Measurements from ENCODE around the gene NRG3. TPM values are rescaled to one million over a fixed set of nuclear protein-coding genes. Genes with fewer than 3 reads are reported as not detected.

Gene NRG3
- total and polyA plus RNA-seq, 2 donors (not counting 1 experiment from before 2014, with no cell fraction given), result 0.06 TPM; not detected in 1

DNA sequence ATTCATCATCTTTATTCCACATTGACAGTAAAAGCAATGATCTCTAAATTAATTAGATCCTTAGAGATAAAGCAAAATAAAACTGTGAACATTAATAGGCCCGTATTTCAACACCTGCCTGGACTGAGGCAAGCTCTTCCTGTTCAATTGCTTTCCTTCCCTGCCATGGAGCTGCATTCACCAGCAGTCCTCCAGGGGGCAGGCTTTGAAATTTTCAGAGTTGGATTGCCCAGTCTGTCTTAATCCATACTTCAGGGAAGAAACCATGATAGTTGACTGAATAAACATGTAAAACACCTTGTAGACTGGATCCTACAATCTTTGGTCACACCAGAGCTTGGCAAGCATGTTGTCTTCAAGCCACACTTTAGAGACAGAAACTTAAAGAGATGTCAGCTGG is 936.6 kb downstream of the NRG3 start:
- no peaks in the 10 kb centered on the region for H3K36me3 ChIP-seq (replicated peaks in 1 of 2; ENCODE audit: control extremely low read depth in 1 of 2, control insufficient read depth in 1 of 2, extremely low read depth in 1 of 2, insufficient read depth in 2 of 2, low read length in 1 of 2)
- no peak overlapping the region for H3K9ac ChIP-seq (ENCODE audit: low read length)
- H3K4me3 Mint-ChIP-seq, result no peak overlapping the region
- H3K9me3 Mint-ChIP-seq (ENCODE audit: insufficient read depth), result no peaks in the 10 kb centered on the region
- H3K27ac ChIP-seq (ENCODE audit: low read length in 2 of 2), result no peak overlapping the region
- no peaks in the 10 kb centered on the region for H4K20me1 ChIP-seq (ENCODE audit: control insufficient read depth, insufficient read depth, low read length, poor library complexity, severe bottlenecking)
- H3K27me3 Mint-ChIP-seq, result no peaks in the 10 kb centered on the region
- no peak for DNase-seq
- 80% methylated on average over 1 of the region's 1 CpG for WGBS (ENCODE audit: insufficient coverage)
- H2AFZ ChIP-seq (ENCODE audit: insufficient read depth, low read depth, low read length, poor library complexity, severe bottlenecking), result no peak overlapping the region
- no peaks in the 10 kb centered on the region for H3K27me3 ChIP-seq (replicated peaks in 1 of 4; ENCODE audit: control extremely low read depth in 1 of 4, control insufficient read depth in 3 of 4, insufficient read depth in 4 of 4, low read length in 3 of 4)
- H3K4me2 ChIP-seq (replicated peaks; ENCODE audit: low read depth, low read length, poor library complexity, severe bottlenecking), result no peak overlapping the region
- TF ChIP-seq, protein P1, sequence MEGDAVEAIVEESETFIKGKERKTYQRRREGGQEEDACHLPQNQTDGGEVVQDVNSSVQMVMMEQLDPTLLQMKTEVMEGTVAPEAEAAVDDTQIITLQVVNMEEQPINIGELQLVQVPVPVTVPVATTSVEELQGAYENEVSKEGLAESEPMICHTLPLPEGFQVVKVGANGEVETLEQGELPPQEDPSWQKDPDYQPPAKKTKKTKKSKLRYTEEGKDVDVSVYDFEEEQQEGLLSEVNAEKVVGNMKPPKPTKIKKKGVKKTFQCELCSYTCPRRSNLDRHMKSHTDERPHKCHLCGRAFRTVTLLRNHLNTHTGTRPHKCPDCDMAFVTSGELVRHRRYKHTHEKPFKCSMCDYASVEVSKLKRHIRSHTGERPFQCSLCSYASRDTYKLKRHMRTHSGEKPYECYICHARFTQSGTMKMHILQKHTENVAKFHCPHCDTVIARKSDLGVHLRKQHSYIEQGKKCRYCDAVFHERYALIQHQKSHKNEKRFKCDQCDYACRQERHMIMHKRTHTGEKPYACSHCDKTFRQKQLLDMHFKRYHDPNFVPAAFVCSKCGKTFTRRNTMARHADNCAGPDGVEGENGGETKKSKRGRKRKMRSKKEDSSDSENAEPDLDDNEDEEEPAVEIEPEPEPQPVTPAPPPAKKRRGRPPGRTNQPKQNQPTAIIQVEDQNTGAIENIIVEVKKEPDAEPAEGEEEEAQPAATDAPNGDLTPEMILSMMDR (IDR thresholded peaks at IDR 0.05), result no peak
- no peak for TF ChIP-seq EZH2 (IDR thresholded peaks at IDR 0.05; ENCODE audit: borderline replicate concordance, insufficient read depth, low read depth, low read length, poor library complexity, severe bottlenecking)
- no peaks in the 10 kb centered on the region for H3K79me2 ChIP-seq (ENCODE audit: control insufficient read depth, insufficient read depth, low read length)
- H3K4me1 Mint-ChIP-seq, result no peaks in the 10 kb centered on the region
- H3K4me1 ChIP-seq (ENCODE audit: control insufficient read depth in 2 of 2, insufficient read depth in 2 of 2, low read length in 2 of 2), result no peaks in the 10 kb centered on the region
- ATAC-seq (ENCODE audit: low read depth), result no peak
- H3K9me3 ChIP-seq (ENCODE audit: control extremely low read depth in 1 of 3, control insufficient read depth in 2 of 3, insufficient read depth in 1 of 3, low read length in 2 of 3), result peaks cover 0 to 10% (median 0%) of the 10 kb centered on the region in 3 donors
- H3K27ac Mint-ChIP-seq, result no peak overlapping the region
- POLR2A ChIA-PET, result no interaction called here
- H3K4me3 ChIP-seq (ENCODE audit: control extremely low read depth in 1 of 5, extremely low read depth in 1 of 5, insufficient read depth in 1 of 5, low read depth in 2 of 5, low read length in 4 of 5), result no peak overlapping the region
- intact Hi-C loops (cut with micrococcal nuclease), result no loop called here
- CTCF ChIA-PET, result no interaction called here

- Mint-ChIP-seq H3K4me3 (no peak overlapping the region), H3K27me3 (no peaks in the 10 kb centered on the region), H3K27ac (no peak overlapping the region), H3K9me3 (ENCODE audit: insufficient read depth) (no peaks in the 10 kb centered on the region), H3K4me1 (no peaks in the 10 kb centered on the region)
- Histone ChIP-seq H3K27me3 (replicated peaks in 1 of 4; ENCODE audit: control extremely low read depth in 1 of 4, control insufficient read depth in 3 of 4, insufficient read depth in 4 of 4, low read length in 3 of 4) (no peaks in the 10 kb centered on the region), H3K4me3 (ENCODE audit: control extremely low read depth in 1 of 5, extremely low read depth in 1 of 5, insufficient read depth in 1 of 5, low read depth in 2 of 5, low read length in 4 of 5) (no peak overlapping the region), H3K9ac (ENCODE audit: low read length) (no peak overlapping the region), H4K20me1 (ENCODE audit: control insufficient read depth, insufficient read depth, low read length, poor library complexity, severe bottlenecking) (no peaks in the 10 kb centered on the region), H3K79me2 (ENCODE audit: control insufficient read depth, insufficient read depth, low read length) (no peaks in the 10 kb centered on the region), H3K36me3 (replicated peaks in 1 of 2; ENCODE audit: control extremely low read depth in 1 of 2, control insufficient read depth in 1 of 2, extremely low read depth in 1 of 2, insufficient read depth in 2 of 2, low read length in 1 of 2) (no peaks in the 10 kb centered on the region), H3K27ac (ENCODE audit: low read length in 2 of 2) (no peak overlapping the region), H3K4me1 (ENCODE audit: control insufficient read depth in 2 of 2, insufficient read depth in 2 of 2, low read length in 2 of 2) (no peaks in the 10 kb centered on the region), H3K9me3 (ENCODE audit: control extremely low read depth in 1 of 3, control insufficient read depth in 2 of 3, insufficient read depth in 1 of 3, low read length in 2 of 3) (peaks cover 0 to 14% (median 0%) of the 10 kb centered on the region in 3 donors), H3K4me2 (replicated peaks; ENCODE audit: low read depth, low read length, poor library complexity, severe bottlenecking) (no peak overlapping the region), H2AFZ (ENCODE audit: insufficient read depth, low read depth, low read length, poor library complexity, severe bottlenecking) (no peak overlapping the region)
- CTCF ChIA-PET, result no interaction called here
- no peak for TF ChIP-seq EZH2 (IDR thresholded peaks at IDR 0.05; ENCODE audit: borderline replicate concordance, insufficient read depth, low read depth, low read length, poor library complexity, severe bottlenecking)
- TF ChIP-seq, protein P1 (IDR thresholded peaks at IDR 0.05), result no peak
- POLR2A ChIA-PET, result no interaction called here
- no peak for ATAC-seq (ENCODE audit: low read depth)
- DNase-seq, result no peak
- WGBS (ENCODE audit: insufficient coverage), result 92% methylated on average over 3 of the region's 5 CpGs
- intact Hi-C loops (cut with micrococcal nuclease), result no loop called here
These were observed 938.9 kb downstream of the NRG3 start for GRCh38 chr10:82813856-82814255.
